Duodenal mucosa (tissue), 2 donors: Measurements from ENCODE around the gene RASAL1.

ENCODE experiments used
- H3K27ac ChIP-seq: one replicate; pipeline ENCODE4 v1.7.0; 2013; ENCODE audit warnings: low read depth, low read length
- H3K27me3 ChIP-seq, 2 donors: one replicate each; pipeline ENCODE4 v1.7.0; 2013; ENCODE audit warnings: low read length in 2 of 2, control low read depth in 1 of 2; ENCODE audit not compliant: insufficient read depth in 2 of 2, control insufficient read depth in 1 of 2
- H3K36me3 ChIP-seq, 2 donors: one replicate each; pipeline ENCODE4 v1.7.0; 2013; ENCODE audit warnings: low read length in 2 of 2, control low read depth in 1 of 2; ENCODE audit not compliant: insufficient read depth in 2 of 2, control insufficient read depth in 1 of 2
- H3K4me1 ChIP-seq, 2 donors: one replicate each; pipeline ENCODE4 v1.7.0; 2013; ENCODE audit warnings: low read length in 2 of 2, control low read depth in 1 of 2; ENCODE audit not compliant: insufficient read depth in 2 of 2, control insufficient read depth in 1 of 2
- H3K4me3 ChIP-seq, 2 donors: one replicate each; pipeline ENCODE4 v1.7.0; 2013; ENCODE audit warnings: low read length in 2 of 2, low read depth in 1 of 2
- H3K9ac ChIP-seq, 2 donors: one replicate each; pipeline ENCODE4 v1.7.0; 2013; ENCODE audit warnings: low read length in 2 of 2, low read depth in 1 of 2
- H3K9me3 ChIP-seq, 2 donors: one replicate each; pipeline ENCODE4 v1.7.0; 2013; ENCODE audit warnings: low read length in 2 of 2, control low read depth in 1 of 2; ENCODE audit not compliant: control insufficient read depth in 1 of 2

RASAL1 gene

GRCh38 chr12:113049976-113050742 is 85.4 kb downstream of the RASAL1 start:
- no peak overlapping the region for H3K27ac ChIP-seq
- H3K4me1 ChIP-seq, result no peaks in the 10 kb centered on the region
- no peak overlapping the region for H3K9ac ChIP-seq
- peaks cover 1 to 4% of the 10 kb centered on the region in 2 donors for H3K27me3 ChIP-seq
- H3K4me3 ChIP-seq, result no peak overlapping the region
- no peaks in the 10 kb centered on the region for H3K36me3 ChIP-seq
- no peaks in the 10 kb centered on the region for H3K9me3 ChIP-seq
